Pons (tissue), 1 donor: ENCODE results near the gene ENTPD1.

Experiments used
- DNase-seq: peaks from one replicate; pipeline ENCODE4 v3.0.0-alpha.2; 2016; ENCODE audit warnings: low spot score

The ENTPD1 gene

GRCh38 chr10:95832216-95833041, 76.5 kb downstream of the ENTPD1 start:
- DNase-seq: no peak

DNA sequence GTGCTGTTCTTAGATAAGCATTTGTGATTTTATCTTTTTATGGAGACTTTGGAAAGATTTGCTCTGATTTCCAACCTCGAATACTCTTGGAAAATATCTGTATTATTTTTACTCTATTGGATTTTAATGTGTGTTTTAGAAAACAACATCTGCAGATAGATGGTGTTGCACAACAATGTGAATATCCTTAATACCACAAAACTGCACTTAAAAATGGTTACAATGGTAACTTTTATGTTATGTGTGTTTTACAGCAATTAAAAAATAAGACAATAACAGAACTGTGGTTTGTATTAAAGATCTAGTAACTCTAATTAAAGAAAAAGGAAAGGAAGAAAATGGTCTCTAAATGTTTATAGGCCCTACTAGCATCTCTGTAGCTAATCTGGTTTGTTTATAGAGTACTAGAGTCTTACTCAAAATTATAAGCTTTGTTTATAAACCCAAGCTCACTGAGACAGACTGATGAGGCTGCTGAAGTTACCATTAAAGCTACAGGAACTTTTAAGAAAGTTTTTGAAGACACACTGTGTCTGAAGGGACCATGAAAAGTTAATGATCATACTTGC, 77.2 kb downstream of the ENTPD1 start:
- no peak for DNase-seq

DNA sequence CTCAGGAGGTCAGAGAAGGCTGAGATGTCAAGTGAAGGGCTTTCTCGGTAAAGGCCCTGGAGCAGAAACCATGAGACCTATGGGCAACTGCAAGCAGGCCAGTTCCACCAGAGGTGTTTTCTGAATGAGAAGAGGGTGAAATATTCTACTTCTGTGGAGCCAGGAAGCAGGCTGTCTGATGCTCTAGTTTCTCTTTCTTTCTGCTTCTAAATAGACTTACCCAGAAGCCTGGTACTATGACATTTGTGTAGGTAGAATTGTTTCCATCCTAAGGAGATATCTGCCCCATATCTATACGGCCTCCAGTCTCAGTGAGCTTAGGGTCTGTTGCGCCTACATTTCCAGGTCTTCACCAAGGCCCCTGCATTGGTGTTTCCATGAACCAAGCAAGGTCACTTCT, 78.4 kb downstream of the ENTPD1 start:
- no peak for DNase-seq

GRCh38 chr10:95835149-95835860, 79.3 kb downstream of the ENTPD1 start:
- no peak for DNase-seq

DNA sequence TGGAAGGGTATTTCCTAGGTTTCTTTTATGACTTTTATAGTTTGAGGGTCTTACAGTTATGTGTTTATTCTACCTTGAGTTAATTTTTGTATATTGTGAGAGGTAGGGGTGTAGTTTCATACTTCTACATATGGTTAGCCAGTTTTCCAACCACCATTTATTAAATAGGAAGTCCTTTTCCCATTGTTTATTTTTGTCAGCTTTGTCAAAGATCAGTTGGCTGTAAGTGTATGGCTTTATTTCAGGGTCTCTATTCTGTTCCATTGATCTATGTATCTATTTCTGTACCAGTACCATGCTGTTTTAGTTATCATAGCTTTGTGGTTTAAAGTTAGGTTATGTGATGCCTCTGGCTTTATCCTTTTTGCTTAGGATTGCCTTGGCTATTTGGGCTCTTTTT, 79.9 kb downstream of the ENTPD1 start:
- no peak for DNase-seq

DNA sequence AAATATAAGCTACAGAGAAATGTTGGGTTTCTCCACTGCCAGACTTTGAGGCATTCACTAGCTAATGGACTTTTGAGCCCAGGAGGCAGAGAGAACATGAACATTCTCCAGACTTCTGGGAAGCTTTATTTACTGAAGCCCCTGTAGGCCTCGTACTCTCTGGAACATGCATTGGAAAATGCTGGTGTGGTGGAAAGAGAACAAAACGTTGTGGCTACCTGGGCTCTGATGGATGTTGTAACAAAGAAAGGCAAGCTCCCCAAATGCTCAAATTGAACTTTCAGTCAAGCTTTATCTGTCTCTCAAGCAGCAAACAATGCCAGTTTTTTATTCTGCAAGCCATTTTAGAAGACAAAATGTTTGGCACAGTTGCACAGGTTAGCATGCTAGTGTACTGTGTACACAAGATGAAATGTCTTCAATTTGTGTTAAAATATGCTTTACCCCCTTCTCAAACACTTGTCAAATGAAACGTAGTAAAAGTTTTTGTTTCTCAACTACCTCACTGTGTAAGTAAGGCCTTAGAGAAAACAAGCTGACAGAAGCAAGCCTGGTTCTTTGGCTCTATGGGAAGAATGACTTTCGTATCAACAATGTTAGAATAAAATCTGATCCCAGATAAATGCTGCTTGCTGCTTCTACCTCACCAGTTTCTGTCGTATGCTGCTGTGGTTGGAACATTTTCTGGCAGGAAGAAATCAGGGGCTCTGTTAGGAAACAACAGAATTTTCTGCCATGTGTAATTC, 80.8 kb downstream of the ENTPD1 start:
- DNase-seq: no peak

DNA sequence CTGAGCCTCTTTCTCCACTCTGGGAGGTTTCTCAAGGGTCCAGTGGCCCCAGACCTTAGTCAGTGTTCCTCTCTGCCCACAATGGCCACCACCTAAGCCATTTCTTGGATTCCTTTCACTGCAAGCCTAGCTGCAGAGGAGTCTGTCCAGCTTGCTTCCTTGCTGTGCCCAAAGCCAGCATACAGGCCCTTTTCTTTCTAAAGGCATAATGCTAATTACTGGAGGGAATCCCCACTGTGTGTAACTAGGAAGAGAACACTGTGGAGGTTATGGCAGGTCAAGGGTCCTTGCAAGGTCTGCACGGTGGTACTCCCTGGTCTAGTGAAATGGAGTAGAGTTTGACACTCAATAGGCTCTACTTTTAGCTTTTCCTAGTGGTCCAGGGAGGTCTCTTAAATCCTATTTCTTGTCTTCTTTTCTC, 81.4 kb downstream of the ENTPD1 start:
- DNase-seq: no peak

DNA sequence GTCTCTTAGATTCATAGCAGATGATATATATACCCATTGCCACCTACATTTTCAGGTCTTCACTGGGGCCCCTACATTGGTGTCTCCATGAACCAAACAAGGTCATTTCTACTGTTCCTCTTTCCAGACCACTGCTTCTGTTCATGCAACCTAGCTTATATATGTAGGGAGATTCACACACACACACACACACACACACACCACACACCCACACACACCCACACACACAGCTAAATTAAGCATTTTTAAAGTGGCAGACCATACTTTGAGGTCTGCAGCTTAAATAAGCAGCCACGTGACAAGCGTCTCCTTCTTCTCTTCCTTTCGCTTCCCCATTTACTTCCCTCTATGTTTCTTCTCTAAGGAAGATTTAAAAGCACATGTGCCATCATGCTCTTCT, 81.8 kb downstream of the ENTPD1 start:
- DNase-seq: peak; percentile 78

GRCh38 chr10:95840121-95840520, 84.2 kb downstream of the ENTPD1 start:
- DNase-seq: no peak

GRCh38 chr10:95840681-95841080, 84.7 kb downstream of the ENTPD1 start:
- DNase-seq: no peak

- DNase-seq: peak; percentile 76
Measured at GRCh38 chr10:95841661-95842498, 85.9 kb downstream of the ENTPD1 start.

GRCh38 chr10:95845411-95845810, 89.4 kb downstream of the ENTPD1 start:
- no peak for DNase-seq

GRCh38 chr10:95847007-95847406, 91.0 kb downstream of the ENTPD1 start:
- DNase-seq: no peak

- DNase-seq: no peak
Measured at GRCh38 chr10:95848841-95849240, 92.9 kb downstream of the ENTPD1 start.

- DNase-seq: no peak
Measured at GRCh38 chr10:95850791-95851190, 94.8 kb downstream of the ENTPD1 start.

GRCh38 chr10:95860166-95860940, 104.4 kb downstream of the ENTPD1 start:
- peak; percentile 37 for DNase-seq

- DNase-seq: no peak
Measured at GRCh38 chr10:95861386-95861785, 105.4 kb downstream of the ENTPD1 start.

DNA sequence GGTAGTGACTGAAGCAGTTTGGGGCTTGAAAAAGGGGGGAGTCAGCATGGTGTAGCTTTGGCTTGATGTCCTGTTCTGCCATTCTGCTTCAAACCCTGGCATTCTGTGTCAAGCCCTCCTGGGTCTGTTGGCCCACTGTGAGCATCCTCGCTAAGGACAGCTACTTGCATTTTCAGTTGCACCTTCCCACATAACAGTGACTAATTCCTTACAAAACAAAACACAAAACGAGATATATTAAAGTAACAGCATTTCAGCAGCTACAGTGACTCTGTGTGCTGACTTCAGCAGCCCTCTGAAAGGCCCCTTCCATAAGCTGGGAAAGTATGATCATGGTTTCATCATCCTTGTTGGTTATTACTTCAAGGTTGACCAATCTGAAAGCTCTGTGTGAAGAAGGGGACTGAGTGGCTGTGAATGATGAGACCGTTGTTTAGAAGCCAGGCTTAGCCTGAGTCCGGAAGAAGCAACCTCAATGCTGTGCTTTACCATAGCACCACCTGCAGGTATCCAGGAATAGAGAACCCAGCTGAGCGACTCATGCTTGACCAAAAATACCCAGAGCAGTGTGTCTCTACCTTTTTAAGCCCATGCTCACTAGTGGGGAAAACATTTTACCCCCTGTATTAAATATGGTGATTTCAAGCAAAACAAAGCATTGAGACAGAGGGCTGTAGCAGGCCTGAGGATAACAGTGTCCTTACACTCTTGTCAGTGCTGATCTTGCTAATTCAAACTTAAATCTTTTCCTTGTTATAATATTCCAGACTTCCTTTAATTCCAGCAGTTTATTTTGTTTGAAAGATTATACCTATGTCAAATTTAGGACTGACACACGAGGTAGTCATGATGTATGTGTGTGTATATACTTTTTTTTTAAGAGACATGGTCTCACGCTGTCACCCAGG, 109.2 kb downstream of the ENTPD1 start:
- peak; percentile 56 for DNase-seq

GRCh38 chr10:95865814-95866466, 110.0 kb downstream of the ENTPD1 start:
- DNase-seq: no peak
